HepG2 (cell line): ENCODE data around the gene MRLN.

Experiments used
- NFATC3 ChIP-seq: sonication (generic); formaldehyde crosslinking; IDR thresholded peaks from 2 replicates; pipeline ENCODE4 v1.5.1; 2020; ENCODE audit warnings: mild to moderate bottlenecking, missing genetic modification reagents
- PRPF4 ChIP-seq: fragments of 200-400 bp; formaldehyde crosslinking; IDR thresholded peaks from 2 replicates; pipeline ENCODE4 v1.6.1; 2016; ENCODE audit warnings: low read length, low read depth; ENCODE audit not compliant: poor library complexity, severe bottlenecking
- SIN3A ChIP-seq: IDR thresholded peaks from 2 replicates; pipeline ENCODE4 v1.6.1; 2011; ENCODE audit warnings: low read depth, mild to moderate bottlenecking, control low read depth, low read length, borderline replicate concordance
- ZFP36 ChIP-seq: fragments of 150-350 bp; IDR thresholded peaks from 2 replicates; pipeline ENCODE4 v1.6.1; 2018; ENCODE audit warnings: borderline replicate concordance, low read length, low read depth; ENCODE audit not compliant: partially characterized antibody
- ZNF224 ChIP-seq: sonication (generic); formaldehyde crosslinking; IDR thresholded peaks from 2 replicates; pipeline ENCODE4 v1.5.0; 2020; ENCODE audit warnings: mild to moderate bottlenecking, missing genetic modification reagents

- TF ChIP-seq ZNF224 (no peak), SIN3A (no peak), ZFP36 (no peak), PRPF4 (no peak), NFATC3 (CRISPR knock-in tag) (no peak)
These were observed 26.7 kb upstream of the MRLN start for GRCh38 chr10:59779756-59780533.
